HG03039 (cell line): Measurements from ENCODE around the gene BCL11A.
A peak's percentile ranks its signal among the peaks of the same experiment; 100 is the strongest.

Experiments used
- ATAC-seq: cut with Tn5 transposase; IDR thresholded peaks from one replicate; pipeline ENCODE4 v1.9.1; 2021; ENCODE audit warnings: mild to moderate bottlenecking, moderate library complexity; ENCODE audit not compliant: unreplicated experiment

The BCL11A gene

GRCh38 chr2:60548311-60548710 is 5.1 kb downstream of the BCL11A start:
- ATAC-seq, result no peak

- ATAC-seq, result no peak
These were observed 5.6 kb downstream of the BCL11A start for GRCh38 chr2:60547841-60548240.

GRCh38 chr2:60546756-60547420 is 6.6 kb downstream of the BCL11A start:
- ATAC-seq, result no peak

- no peak for ATAC-seq
These were observed 8.4 kb downstream of the BCL11A start for GRCh38 chr2:60544954-60545560.

- no peak for ATAC-seq
These were observed 9.4 kb downstream of the BCL11A start for GRCh38 chr2:60544062-60544461.

GRCh38 chr2:60541056-60541651 is 12.3 kb downstream of the BCL11A start:
- ATAC-seq, result no peak

GRCh38 chr2:60540074-60540473 is 13.4 kb downstream of the BCL11A start:
- ATAC-seq, result no peak

- ATAC-seq, result no peak
These were observed 14.3 kb downstream of the BCL11A start for GRCh38 chr2:60539140-60539539.

GRCh38 chr2:60538101-60538500 is 15.4 kb downstream of the BCL11A start:
- ATAC-seq, result no peak

GRCh38 chr2:60536746-60537145 is 16.7 kb downstream of the BCL11A start:
- no peak for ATAC-seq

- ATAC-seq, result peak; percentile 73
These were observed 17.7 kb downstream of the BCL11A start for GRCh38 chr2:60535685-60536312.

- ATAC-seq, result no peak
These were observed 18.4 kb downstream of the BCL11A start for GRCh38 chr2:60534892-60535684.

- no peak for ATAC-seq
These were observed 19.3 kb downstream of the BCL11A start for GRCh38 chr2:60534052-60534685.

GRCh38 chr2:60533101-60534051 is 20.1 kb downstream of the BCL11A start:
- no peak for ATAC-seq

GRCh38 chr2:60532421-60532820 is 21.0 kb downstream of the BCL11A start:
- no peak for ATAC-seq

GRCh38 chr2:60531701-60532133 is 21.7 kb downstream of the BCL11A start:
- no peak for ATAC-seq

- ATAC-seq, result peak; percentile 36
These were observed 22.7 kb downstream of the BCL11A start for GRCh38 chr2:60530660-60531281.

GRCh38 chr2:60529785-60530627 is 23.4 kb downstream of the BCL11A start:
- ATAC-seq, result no peak
